ENCODE measurements around the gene KRTAP10-12.

The KRTAP10-12 gene

DNA sequence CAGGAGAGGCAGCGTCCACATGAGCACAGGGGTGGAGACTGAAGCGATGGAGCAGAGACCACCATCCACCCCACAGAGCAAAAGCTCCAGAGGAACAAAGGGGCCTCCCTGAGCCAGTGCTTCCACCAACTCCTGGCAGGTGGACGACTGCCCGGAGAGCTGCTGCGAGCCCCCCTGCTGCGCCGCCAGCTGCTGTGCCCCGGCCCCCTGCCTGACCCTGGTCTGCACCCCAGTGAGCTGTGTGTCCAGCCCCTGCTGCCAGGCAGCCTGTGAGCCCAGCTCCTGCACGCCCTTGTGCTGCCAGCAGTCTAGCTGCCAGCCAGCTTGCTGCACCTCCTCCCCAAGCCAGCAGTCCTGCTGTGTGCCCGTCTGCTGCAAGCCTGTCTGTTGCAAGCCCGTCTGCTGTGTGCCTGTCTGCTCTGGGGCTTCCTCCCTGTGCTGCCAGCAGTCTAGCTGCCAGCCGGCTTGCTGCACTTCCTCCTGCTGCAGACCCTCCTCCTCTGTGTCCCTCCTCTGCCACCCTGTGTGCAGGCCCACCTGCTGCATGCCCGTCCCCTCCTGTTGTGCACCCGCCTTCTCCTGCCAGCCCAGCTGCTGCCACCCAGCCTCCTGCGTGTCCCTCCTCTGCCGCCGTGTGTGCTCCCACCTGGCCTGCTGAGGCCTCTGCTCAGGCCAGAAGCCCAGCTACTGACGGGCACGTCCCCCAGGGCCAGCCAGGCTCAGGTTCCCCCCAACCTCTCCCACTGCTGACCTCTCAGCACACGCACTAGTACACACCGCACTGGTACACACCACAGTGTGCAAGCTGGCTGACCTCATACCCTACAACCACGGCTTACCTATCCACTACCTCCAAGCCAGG is 5.4 kb downstream of the KRTAP10-12 start:
- Histone ChIP-seq H3K4me3 (ENCODE audit: low read length) (no peak overlapping the region), H3K27me3 (ENCODE audit: control insufficient read depth, insufficient read depth, low read length) (peaks cover 87% of the 10 kb centered on the region), H3K9me3 (replicated peaks; ENCODE audit: low read length) (no peaks in the 10 kb centered on the region), H3K36me3 (ENCODE audit: insufficient read depth, low read length) (no peaks in the 10 kb centered on the region), H3K9ac (ENCODE audit: low read depth, low read length) (no peak overlapping the region), H3K4me2 (ENCODE audit: low read length) (no peak overlapping the region), H3K4me1 (ENCODE audit: control insufficient read depth, insufficient read depth, low read length) (no peaks in the 10 kb centered on the region)

DNA sequence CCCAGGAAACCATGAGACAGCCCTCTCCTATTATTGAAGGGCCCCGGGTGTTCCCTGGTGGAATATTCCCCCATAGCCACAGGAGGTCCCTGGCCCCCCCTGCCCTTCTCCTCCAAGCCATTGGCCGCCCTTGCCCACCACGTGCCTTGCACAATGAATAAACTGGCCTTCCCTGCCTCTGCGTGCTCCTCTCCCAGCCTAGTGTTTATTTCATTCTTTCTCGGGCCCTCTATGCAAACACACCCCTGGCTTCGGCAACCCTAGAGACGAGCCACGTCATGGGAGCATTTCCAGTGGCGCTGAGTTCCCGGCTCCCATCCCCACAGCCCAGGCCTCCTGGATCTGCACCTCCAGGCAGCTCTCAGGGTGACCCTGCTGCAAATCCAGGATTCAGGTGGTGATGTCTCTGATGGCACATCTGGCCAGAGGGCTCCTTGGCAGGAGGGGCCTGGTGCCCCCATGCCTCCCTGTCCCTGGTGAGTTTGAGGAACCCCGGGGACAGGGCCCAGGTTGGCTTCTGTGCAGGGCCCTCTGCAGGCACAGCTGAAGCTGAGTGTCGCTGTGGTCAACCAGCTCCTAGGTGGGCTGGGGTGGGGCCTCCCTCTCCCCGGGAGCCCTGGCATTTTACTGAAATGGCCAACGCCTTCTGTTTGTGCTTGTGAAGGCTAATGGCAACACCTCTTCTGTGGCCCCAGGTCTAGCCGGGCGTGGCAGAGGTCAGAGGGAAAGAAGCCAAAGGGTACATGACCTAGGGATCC is 6.2 kb downstream of the KRTAP10-12 start:
- H3K9me3 ChIP-seq (replicated peaks; ENCODE audit: low read length): no peaks in the 10 kb centered on the region
- no peak overlapping the region for H3K9ac ChIP-seq (ENCODE audit: low read depth, low read length)
- no peak overlapping the region for H3K4me3 ChIP-seq (ENCODE audit: low read length)
- no peaks in the 10 kb centered on the region for H3K4me1 ChIP-seq (ENCODE audit: control insufficient read depth, insufficient read depth, low read length)
- peaks cover 87% of the 10 kb centered on the region for H3K27me3 ChIP-seq (ENCODE audit: control insufficient read depth, insufficient read depth, low read length)
- no peak overlapping the region for H3K4me2 ChIP-seq (ENCODE audit: low read length)
- H3K36me3 ChIP-seq (ENCODE audit: insufficient read depth, low read length): no peaks in the 10 kb centered on the region

DNA sequence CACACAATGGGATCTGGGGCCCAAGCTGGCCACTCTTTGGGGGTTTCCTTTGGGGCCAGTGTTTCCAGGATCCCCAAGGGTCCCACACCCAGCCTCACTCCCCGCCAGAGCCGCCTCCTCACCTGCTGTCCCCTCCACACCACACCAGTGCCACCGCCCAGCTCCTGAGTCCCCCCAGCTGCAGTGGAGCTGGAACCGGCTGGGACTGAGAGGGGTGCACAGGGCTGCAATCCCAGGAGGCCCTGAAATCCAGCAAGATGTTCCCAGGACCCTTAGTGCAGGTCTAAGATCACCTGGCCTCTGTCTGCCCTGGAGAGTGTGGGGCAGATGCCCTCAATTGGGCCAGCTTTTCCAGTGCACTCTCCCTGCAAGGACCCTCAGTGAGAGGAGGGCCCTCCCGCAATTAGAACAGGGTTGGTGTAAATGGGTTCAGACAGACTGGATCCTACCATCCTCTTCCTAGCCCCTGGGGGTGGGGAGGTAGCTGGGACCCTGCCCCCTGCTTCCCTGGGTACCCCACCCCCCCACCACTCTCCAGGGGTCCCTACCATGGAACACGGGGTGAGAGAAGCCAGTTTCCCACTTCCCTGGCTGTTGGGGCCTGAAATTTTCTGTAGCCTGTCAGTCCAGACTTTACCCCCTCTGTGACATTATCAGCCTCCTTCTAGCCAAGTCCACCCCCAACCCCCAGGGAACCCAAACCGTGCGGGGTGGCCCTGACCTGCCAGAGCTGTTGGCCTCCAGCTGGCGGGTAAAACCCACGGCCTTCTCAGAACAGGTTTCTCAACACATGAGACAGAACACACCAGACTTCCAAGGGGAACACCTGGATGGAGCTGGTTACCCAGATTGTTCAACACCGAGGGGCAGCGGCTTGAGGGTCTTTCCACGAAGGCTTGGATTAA is 7.0 kb downstream of the KRTAP10-12 start:
- Histone ChIP-seq H3K4me3 (ENCODE audit: low read length) (no peak overlapping the region), H3K4me1 (ENCODE audit: control insufficient read depth, insufficient read depth, low read length) (no peaks in the 10 kb centered on the region), H3K36me3 (ENCODE audit: insufficient read depth, low read length) (no peaks in the 10 kb centered on the region), H3K9me3 (replicated peaks; ENCODE audit: low read length) (no peaks in the 10 kb centered on the region), H3K27me3 (ENCODE audit: control insufficient read depth, insufficient read depth, low read length) (peaks cover 87% of the 10 kb centered on the region), H3K9ac (ENCODE audit: low read depth, low read length) (no peak overlapping the region), H3K4me2 (ENCODE audit: low read length) (no peak overlapping the region)

DNA sequence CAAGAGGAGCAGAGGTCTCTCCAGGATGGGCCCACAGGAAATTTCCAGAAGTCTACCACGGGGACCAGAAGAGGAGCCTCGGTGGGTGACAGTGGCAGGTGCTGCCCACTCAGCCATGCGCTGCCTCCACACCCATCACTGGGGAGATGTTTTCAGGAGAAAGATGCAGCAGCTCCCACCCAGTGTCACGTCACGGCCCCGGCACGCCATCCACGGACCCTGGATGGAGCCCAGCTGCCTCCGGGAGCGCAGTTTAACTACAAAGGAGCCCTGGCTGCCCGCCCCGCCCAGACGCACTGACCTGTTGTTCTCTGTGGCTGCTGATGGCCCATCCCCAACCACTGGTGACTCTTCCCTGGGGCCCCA is 7.6 kb downstream of the KRTAP10-12 start:
- Histone ChIP-seq H3K4me1 (ENCODE audit: control insufficient read depth, insufficient read depth, low read length) (no peaks in the 10 kb centered on the region), H3K4me2 (ENCODE audit: low read length) (no peak overlapping the region), H3K27me3 (ENCODE audit: control insufficient read depth, insufficient read depth, low read length) (peaks cover 89% of the 10 kb centered on the region), H3K36me3 (ENCODE audit: insufficient read depth, low read length) (no peaks in the 10 kb centered on the region), H3K9ac (ENCODE audit: low read depth, low read length) (no peak overlapping the region), H3K4me3 (ENCODE audit: low read length) (no peak overlapping the region), H3K9me3 (replicated peaks; ENCODE audit: low read length) (no peaks in the 10 kb centered on the region)

DNA sequence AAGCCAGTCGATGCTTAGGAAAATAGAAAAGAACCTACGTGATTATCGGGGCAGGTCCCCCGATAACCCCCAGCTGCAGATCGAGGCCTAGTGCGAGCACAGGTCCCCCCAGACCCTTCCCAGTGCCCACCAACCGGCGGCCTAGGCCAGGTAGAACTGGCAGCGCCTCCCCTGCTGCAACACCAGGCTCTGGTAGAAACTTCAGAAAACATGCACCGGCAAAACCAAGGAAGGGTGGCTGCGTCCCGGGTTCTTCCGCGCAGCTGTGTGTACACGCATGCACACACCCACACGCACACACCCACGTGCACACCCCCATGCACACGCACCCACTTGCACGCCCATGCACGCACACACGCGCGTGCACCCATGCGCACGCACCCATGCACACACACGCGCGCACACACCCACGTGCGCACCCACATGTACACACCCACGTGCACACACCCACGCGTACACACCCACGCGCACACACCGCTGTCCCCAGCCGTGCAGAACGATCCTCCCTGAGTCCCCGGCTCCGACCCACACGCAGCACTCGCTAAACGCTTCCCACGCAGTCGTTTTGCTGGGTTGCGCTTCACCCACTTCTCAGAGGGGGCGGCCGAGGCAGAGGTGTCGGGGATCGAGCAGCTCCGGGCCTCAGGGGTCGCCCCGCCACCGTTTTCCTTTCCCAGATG is 9.2 kb downstream of the KRTAP10-12 start:
- H3K9ac ChIP-seq (ENCODE audit: low read depth, low read length): no peak overlapping the region
- no peak overlapping the region for H3K4me3 ChIP-seq (ENCODE audit: low read length)
- no peaks in the 10 kb centered on the region for H3K36me3 ChIP-seq (ENCODE audit: insufficient read depth, low read length)
- H3K9me3 ChIP-seq (replicated peaks; ENCODE audit: low read length): no peaks in the 10 kb centered on the region
- peaks cover 88% of the 10 kb centered on the region for H3K27me3 ChIP-seq (ENCODE audit: control insufficient read depth, insufficient read depth, low read length)
- no peak overlapping the region for H3K4me2 ChIP-seq (ENCODE audit: low read length)
- no peaks in the 10 kb centered on the region for H3K4me1 ChIP-seq (ENCODE audit: control insufficient read depth, insufficient read depth, low read length)

DNA sequence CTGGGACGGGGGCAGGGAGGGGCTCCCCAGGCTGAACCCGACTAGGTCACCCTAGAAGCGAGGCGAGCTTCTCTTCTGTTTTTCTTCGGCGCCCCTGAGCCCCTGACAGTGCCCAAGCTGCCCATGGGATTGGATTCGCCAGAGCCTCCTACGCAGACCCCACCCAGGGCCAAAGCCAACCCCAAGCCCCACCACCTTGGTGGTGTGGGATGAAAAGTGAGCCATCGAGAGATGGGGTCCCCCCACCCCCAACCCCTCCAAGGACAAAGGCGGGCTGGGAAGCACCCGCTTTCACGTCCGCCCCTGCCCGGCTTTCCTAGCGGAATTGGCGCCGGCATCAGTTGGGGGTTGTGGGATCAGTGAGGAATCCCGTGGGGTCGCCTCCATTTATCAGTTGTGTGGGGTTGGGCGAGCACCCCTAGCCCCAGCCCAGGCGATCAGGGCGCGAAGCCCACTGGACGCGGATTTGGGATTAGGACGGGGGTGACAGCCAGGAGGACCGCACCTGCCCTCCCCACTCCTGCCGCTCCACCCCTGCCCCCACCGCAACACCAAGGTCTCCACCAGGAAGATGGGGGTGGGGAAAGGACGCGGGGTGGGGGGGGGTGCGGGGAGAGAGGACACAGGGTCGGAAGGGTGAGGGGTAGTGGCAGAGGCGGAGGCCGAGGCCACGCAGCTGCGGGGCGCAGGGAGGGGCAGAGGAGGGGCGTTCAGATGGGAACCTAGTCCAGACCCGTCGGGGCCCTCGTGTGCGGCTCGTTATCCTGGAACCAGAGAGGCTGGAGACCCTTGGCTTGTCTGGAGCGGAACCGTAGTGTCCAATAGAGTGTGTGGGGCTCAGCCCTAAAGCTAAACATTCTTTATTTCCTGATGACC is 10.0 kb downstream of the KRTAP10-12 start:
- Histone ChIP-seq H3K4me3 (ENCODE audit: low read length) (no peak overlapping the region), H3K36me3 (ENCODE audit: insufficient read depth, low read length) (no peaks in the 10 kb centered on the region), H3K9me3 (replicated peaks; ENCODE audit: low read length) (no peaks in the 10 kb centered on the region), H3K4me2 (ENCODE audit: low read length) (no peak overlapping the region), H3K27me3 (ENCODE audit: control insufficient read depth, insufficient read depth, low read length) (peaks cover 87% of the 10 kb centered on the region), H3K9ac (ENCODE audit: low read depth, low read length) (no peak overlapping the region), H3K4me1 (ENCODE audit: control insufficient read depth, insufficient read depth, low read length) (no peaks in the 10 kb centered on the region)

DNA sequence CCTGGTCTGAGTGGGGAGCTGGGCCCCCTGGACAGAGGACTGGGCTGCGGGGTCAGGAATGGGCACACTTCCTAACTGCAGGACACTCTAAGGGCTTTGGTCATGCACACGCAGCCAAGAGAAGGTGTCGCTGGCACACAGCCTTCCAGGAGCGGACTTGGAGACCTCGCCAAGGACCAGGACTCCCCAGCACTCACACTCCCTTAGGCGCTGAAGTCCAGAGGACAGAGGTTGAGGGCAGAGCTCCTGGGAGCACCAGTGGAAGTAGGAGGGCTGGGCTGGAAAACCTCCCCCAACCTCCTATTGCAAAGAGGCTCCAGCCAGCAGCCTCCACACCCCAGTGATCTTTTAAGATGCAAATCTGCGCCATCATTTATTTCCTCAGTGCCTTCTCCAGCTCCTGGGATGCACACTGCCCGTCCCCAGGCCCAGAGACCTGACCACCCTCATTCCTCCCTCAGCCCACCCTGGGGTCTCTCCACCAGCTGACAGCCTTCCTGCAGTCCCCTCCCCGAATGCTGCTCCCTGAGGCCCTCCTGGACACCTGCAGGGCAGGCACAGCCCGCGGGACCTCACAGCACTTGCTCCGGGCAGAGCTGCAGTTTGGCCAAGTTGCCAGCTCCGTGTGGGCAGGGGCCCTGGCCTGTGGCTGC is 11.4 kb downstream of the KRTAP10-12 start:
- H3K4me3 ChIP-seq (ENCODE audit: low read length): no peak overlapping the region
- no peaks in the 10 kb centered on the region for H3K4me1 ChIP-seq (ENCODE audit: control insufficient read depth, insufficient read depth, low read length)
- H3K36me3 ChIP-seq (ENCODE audit: insufficient read depth, low read length): no peaks in the 10 kb centered on the region
- H3K9me3 ChIP-seq (replicated peaks; ENCODE audit: low read length): no peaks in the 10 kb centered on the region
- peaks cover 86% of the 10 kb centered on the region for H3K27me3 ChIP-seq (ENCODE audit: control insufficient read depth, insufficient read depth, low read length)
- no peak overlapping the region for H3K9ac ChIP-seq (ENCODE audit: low read depth, low read length)
- no peak overlapping the region for H3K4me2 ChIP-seq (ENCODE audit: low read length)

DNA sequence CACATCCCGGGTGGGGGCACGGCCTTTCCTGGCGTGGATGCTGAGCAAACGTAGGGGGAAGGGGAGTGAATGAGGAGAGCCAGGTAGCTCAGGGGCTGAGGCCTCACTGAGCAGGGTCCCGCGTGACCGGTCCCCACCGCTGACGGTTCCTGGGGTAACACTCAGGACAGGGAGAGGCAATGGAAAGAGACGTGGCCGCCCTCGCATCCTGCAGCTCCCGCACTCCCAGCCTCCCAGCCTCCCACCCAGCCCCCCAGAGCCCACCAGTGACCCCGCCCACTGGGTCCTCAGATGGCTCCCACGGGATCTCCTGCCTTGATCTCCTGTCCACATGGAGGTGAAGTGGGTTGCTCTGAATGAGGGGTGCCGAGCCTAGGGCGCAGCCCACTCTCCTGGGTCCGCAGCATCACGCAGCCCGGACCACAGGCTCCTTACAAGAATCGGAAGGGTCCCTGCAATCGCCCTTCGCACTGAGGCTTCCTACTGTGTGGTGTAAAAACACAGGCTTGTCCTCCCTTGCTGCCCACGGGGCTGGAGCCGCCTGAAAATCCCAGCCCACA is 12.0 kb downstream of the KRTAP10-12 start:
- H3K9me3 ChIP-seq (replicated peaks; ENCODE audit: low read length): no peaks in the 10 kb centered on the region
- H3K4me1 ChIP-seq (ENCODE audit: control insufficient read depth, insufficient read depth, low read length): no peaks in the 10 kb centered on the region
- no peaks in the 10 kb centered on the region for H3K36me3 ChIP-seq (ENCODE audit: insufficient read depth, low read length)
- H3K4me2 ChIP-seq (ENCODE audit: low read length): no peak overlapping the region
- no peak overlapping the region for H3K9ac ChIP-seq (ENCODE audit: low read depth, low read length)
- peaks cover 86% of the 10 kb centered on the region for H3K27me3 ChIP-seq (ENCODE audit: control insufficient read depth, insufficient read depth, low read length)
- H3K4me3 ChIP-seq (ENCODE audit: low read length): no peak overlapping the region

DNA sequence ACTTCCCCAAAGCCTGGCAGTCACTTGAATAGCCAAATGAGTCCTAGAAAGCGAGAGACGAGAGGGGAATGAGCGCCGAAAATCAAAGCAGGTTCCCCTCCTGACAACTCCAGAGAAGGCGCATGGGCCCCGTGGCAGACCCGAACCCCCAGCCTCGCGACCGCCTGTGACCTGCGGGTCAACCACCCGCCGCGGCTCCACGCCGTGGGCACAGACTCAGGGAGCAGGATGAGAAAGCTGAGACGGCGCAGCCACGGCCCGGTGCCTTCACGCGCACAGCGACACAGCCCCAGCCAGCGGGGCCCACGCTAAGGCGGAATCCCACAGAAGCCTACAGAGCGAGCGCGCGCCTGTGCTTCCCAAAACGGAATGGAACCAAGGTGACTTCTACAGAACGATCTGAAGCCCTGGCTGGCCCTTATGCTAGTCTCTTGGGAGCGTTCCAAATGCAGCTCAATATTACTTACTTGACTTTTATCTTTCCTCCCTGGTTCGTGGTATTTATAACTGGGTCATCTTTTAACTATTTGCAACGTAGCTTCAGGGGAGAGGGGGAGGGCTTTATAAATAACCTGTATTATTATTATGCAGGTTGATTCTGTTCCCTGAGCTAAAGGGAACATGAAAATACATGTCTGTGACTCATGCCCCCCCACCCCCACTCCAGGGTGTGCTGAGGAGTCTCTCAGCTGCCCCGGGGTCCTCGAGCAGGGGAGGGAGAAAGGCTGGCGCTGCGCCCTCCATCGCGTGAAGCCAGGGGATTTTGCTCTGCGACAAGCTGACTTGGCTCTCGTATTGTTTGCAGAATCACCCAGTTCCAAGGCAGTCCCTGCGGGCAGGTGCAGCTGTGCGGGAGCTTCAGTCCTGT is 12.7 kb downstream of the KRTAP10-12 start:
- H3K4me3 ChIP-seq (ENCODE audit: low read length): no peak overlapping the region
- H3K9ac ChIP-seq (ENCODE audit: low read depth, low read length): no peak overlapping the region

More for the DNA sequence above, 12.7 kb downstream of the KRTAP10-12 start:
- H3K4me1 ChIP-seq (ENCODE audit: control insufficient read depth, insufficient read depth, low read length): no peaks in the 10 kb centered on the region
- no peaks in the 10 kb centered on the region for H3K36me3 ChIP-seq (ENCODE audit: insufficient read depth, low read length)
- H3K27me3 ChIP-seq (ENCODE audit: control insufficient read depth, insufficient read depth, low read length): peaks cover 86% of the 10 kb centered on the region
- H3K4me2 ChIP-seq (ENCODE audit: low read length): no peak overlapping the region
- no peaks in the 10 kb centered on the region for H3K9me3 ChIP-seq (replicated peaks; ENCODE audit: low read length)

All from skeletal muscle satellite cell (primary cell).